ENCODE results near the gene TRABD2B. TPM values are rescaled to one million over a fixed set of nuclear protein-coding genes. Genes with fewer than 3 reads are reported as not detected.

The TRABD2B gene
- total RNA-seq, 3 donors from 2014 or later: 1.4 to 3.7 (median 2.3) TPM

- intact Hi-C loops (cut with DNase I; ENCODE audit: low total_unique reads): no loop called here
Observed at GRCh38 chr1:47886141-47886540, 111.0 kb downstream of the TRABD2B start.

DNA sequence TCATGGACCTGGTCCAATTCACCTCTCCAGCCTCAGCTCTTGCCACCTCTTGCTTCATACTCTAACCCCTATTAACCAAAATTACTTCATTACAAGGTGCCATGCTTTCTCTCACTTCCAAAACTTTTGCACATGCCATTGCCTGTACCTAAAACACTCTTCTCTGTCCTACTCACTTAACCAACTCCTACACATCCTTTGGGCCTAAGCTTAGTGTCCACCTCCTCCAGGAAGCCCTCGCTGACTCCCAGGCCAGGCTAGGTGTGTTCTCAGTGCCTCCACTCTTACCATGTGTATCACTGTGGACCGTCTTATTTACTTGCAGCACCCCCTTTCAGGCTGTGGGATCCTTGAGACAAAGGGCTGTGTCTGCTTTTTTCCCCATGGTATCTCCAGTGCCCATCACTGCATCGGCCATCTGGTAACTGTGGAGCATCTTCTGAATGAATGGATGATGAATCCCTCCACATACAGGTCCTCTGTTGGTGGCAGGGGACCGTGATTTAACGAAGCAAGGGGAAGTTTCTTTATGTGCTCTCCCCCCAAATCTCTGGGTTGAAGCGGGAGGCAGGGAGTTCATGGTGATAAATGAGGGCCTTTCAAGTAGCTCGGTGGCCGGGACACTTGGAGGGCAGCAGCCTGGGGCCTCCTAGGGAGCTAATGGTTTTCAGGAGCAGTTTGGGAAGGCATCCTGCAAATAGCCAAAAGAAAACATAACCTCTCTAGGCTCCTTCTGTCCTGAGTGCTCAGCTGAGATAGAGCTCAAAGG, 111.9 kb downstream of the TRABD2B start:
- TF ChIP-seq, protein P1, sequence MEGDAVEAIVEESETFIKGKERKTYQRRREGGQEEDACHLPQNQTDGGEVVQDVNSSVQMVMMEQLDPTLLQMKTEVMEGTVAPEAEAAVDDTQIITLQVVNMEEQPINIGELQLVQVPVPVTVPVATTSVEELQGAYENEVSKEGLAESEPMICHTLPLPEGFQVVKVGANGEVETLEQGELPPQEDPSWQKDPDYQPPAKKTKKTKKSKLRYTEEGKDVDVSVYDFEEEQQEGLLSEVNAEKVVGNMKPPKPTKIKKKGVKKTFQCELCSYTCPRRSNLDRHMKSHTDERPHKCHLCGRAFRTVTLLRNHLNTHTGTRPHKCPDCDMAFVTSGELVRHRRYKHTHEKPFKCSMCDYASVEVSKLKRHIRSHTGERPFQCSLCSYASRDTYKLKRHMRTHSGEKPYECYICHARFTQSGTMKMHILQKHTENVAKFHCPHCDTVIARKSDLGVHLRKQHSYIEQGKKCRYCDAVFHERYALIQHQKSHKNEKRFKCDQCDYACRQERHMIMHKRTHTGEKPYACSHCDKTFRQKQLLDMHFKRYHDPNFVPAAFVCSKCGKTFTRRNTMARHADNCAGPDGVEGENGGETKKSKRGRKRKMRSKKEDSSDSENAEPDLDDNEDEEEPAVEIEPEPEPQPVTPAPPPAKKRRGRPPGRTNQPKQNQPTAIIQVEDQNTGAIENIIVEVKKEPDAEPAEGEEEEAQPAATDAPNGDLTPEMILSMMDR (IDR thresholded peaks at IDR 0.05): no peak
- no peak for TF ChIP-seq POLR2AphosphoS5 (IDR thresholded peaks at IDR 0.05)
- no peak for TF ChIP-seq POLR2A (IDR thresholded peaks at IDR 0.05)
- H3K27me3 ChIP-seq: no peaks in the 10 kb centered on the region
- no peak for DNase-seq (ENCODE audit: low spot score in 2 of 2)
- intact Hi-C loops (cut with DNase I; ENCODE audit: low total_unique reads): no loop called here
- no peaks in the 10 kb centered on the region for H3K36me3 ChIP-seq
- H3K9me3 ChIP-seq: no peaks in the 10 kb centered on the region
- no peak overlapping the region for H3K4me3 ChIP-seq
- H3K27ac ChIP-seq: no peak overlapping the region
- no peaks in the 10 kb centered on the region for H3K4me1 ChIP-seq

More at GRCh38 chr1:47886141-47886540, 111.0 kb downstream of the TRABD2B start:
- TF ChIP-seq POLR2A (IDR thresholded peaks at IDR 0.05): no peak
- TF ChIP-seq, protein P1 (IDR thresholded peaks at IDR 0.05): no peak
- no peak for TF ChIP-seq POLR2AphosphoS5 (IDR thresholded peaks at IDR 0.05)
- DNase-seq (ENCODE audit: low spot score in 2 of 2): no peak
- no peaks in the 10 kb centered on the region for H3K4me1 ChIP-seq
- no peaks in the 10 kb centered on the region for H3K36me3 ChIP-seq
- H3K4me3 ChIP-seq: no peak overlapping the region
- no peak overlapping the region for H3K27ac ChIP-seq
- no peaks in the 10 kb centered on the region for H3K27me3 ChIP-seq
- no peaks in the 10 kb centered on the region for H3K9me3 ChIP-seq

GRCh38 chr1:47883963-47884362, 113.2 kb downstream of the TRABD2B start:
- TF ChIP-seq POLR2AphosphoS5 (IDR thresholded peaks at IDR 0.05) (no peak), POLR2A (IDR thresholded peaks at IDR 0.05) (no peak)
- TF ChIP-seq, protein P1 (IDR thresholded peaks at IDR 0.05): no peak
- DNase-seq (ENCODE audit: low spot score in 2 of 2): no peak
- intact Hi-C loops (cut with DNase I; ENCODE audit: low total_unique reads): no loop called here
- Histone ChIP-seq H3K27ac (no peak overlapping the region), H3K4me3 (no peak overlapping the region), H3K9me3 (no peaks in the 10 kb centered on the region), H3K36me3 (no peaks in the 10 kb centered on the region), H3K4me1 (no peaks in the 10 kb centered on the region), H3K27me3 (no peaks in the 10 kb centered on the region)

- Histone ChIP-seq H3K9me3 (no peaks in the 10 kb centered on the region), H3K4me1 (no peaks in the 10 kb centered on the region), H3K4me3 (no peak overlapping the region), H3K36me3 (no peaks in the 10 kb centered on the region), H3K27me3 (no peaks in the 10 kb centered on the region), H3K27ac (no peak overlapping the region)
- DNase-seq (ENCODE audit: low spot score in 2 of 2): no peak
- TF ChIP-seq POLR2AphosphoS5 (IDR thresholded peaks at IDR 0.05) (no peak), POLR2A (IDR thresholded peaks at IDR 0.05) (no peak)
- TF ChIP-seq, protein P1 (IDR thresholded peaks at IDR 0.05): no peak
- intact Hi-C loops (cut with DNase I; ENCODE audit: low total_unique reads): no loop called here
Observed at GRCh38 chr1:47881505-47882442, 115.4 kb downstream of the TRABD2B start.

DNA sequence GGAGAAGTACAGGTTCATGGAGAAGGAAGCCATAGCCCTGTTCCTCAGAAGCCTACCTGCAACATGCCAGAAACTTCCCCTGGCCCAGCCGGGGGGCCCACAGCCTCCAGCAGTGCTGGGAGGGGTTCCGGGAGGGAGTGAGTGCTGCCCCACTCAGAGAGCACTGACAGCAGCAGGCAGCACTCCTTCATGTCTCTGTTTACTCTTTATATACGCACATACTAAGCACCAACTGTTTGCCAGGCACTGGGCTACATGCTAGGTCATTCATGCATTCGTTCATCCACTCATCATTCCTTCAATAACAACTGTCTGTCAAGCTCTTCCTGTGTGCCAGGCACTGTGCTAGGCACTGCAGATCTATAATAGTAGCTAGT, 120.6 kb downstream of the TRABD2B start:
- Histone ChIP-seq H3K4me1 (no peaks in the 10 kb centered on the region), H3K9me3 (no peaks in the 10 kb centered on the region), H3K4me3 (no peak overlapping the region), H3K36me3 (no peaks in the 10 kb centered on the region), H3K27me3 (no peaks in the 10 kb centered on the region), H3K27ac (no peak overlapping the region)
- intact Hi-C loops (cut with DNase I; ENCODE audit: low total_unique reads): no loop called here
- TF ChIP-seq, protein P1 (IDR thresholded peaks at IDR 0.05): no peak
- no peak for DNase-seq (ENCODE audit: low spot score in 2 of 2)

All from breast epithelium (tissue), 4 donors.